ENCODE results near the gene ZC3H10.
A peak's percentile ranks its signal among the peaks of the same experiment; 100 is the strongest.
"Not testable (repeated sequence)": the region's sequence is repeated elsewhere in the genome, so short reads cannot be mapped to it uniquely, and the experiment has no call there.

The ZC3H10 gene

GRCh38 chr12:56117778-56118687, at the start of gene ZC3H10:
Gene ZC3H10 (plus strand): TSS chr12:56118266. CDS start chr12:56120563, 2,297 bp downstream.
- peak; percentile 97 for DNase-seq (ENCODE audit: low read depth)

DNA sequence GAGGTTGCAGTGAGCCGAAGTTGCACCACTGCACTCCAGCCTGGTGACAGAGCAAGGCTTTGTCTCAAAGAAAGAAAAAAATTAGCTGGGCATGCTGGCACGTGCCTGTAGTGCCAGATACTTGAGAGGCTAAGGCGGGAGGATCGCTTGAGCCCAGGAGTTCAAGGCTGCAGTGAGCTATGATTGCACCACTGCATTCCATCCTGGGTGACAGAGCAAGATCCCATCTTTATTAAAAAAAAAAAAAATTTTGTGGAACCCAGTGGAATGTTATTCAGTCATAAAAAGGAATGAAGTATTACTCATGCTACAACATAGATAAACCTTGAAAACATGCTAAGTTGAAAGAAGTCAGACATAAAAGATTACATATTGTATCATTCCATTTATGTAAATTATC, 46.4 kb upstream of the ZC3H10 start:
- DNase-seq (ENCODE audit: low read depth) = no peak

DNA sequence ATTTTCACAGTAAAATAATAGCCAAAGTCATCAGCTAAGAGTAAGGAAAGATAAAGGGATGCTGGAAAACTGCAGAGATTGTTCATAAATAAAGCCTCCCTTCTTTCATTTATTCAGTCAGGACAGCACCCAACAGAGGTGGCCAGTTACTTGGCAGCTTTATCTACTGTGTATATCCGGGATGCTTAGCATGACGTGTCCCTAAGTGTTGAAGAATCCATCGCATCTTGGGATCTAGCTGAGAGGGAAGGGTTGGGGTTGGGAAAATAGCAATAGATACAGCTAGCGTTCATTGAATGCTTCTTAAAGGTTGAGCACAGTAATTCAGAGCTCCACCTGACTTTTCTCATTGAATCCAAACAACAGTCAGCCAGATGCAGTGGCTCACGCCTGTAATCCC, 43.7 kb upstream of the ZC3H10 start:
- no peak for DNase-seq (ENCODE audit: low read depth)

DNA sequence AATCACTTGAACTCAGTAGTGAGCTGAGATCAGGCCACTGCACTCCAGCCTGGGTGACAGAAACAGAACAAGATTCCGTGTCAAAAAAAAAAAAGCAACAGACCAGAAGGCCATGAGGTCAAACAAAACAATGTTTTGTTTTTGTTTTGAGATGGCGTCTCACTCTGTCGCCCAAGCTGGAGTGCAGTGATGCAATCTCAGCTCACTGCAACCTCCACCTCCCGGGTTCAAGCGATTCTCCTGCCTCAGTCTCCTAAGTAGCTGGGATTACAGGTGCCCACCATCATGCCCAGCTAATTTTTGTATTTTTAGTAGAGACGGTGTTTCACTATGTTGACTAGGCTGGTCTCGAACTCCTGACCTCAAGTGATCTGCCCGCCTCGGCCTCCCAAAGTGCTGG, 40.1 kb upstream of the ZC3H10 start:
- not testable (repeated sequence) for DNase-seq (ENCODE audit: low read depth)

GRCh38 chr12:56078427-56078826, 39.6 kb upstream of the ZC3H10 start:
- no peak for DNase-seq (ENCODE audit: low read depth)

DNA sequence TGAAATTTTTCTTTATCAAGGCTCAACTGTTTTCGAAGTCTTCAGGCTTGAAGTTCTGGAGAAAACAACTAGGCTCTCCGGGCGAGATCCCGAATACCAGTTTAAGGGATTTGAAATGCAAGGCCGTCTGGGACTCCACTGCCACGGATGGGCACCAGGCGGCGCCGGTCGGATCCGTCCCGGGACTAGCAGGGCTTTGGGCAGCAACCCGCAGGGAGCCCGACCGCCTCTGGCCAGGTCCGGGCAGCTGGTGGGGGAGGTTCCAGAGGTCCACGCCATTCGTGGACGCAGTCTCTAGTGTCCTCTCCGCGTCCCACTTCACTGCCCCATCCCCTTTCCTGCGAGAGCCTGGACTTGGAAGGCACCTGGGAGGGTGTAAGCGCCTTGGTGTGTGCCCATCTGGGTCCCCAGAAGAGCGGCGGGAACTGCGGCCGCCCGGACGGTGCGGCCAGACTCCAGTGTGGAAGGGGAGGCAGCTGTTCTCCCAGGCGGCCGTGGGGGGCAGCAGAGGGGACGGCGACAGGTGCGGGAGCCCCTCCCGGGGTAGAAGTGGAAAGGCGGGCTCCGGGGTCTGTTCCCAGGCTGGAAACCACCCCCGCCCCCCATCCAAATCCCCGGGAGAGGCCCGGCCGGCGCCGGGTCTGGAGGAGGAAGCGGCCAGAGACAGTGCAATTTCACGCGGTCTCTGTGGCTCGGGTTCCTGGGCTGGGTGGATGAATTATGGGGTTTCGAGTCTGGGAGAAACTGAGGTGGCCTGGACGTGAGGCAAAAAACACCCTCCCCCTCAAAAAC, 38.9 kb upstream of the ZC3H10 start:
- DNase-seq (ENCODE audit: low read depth) = peak; percentile 30

DNA sequence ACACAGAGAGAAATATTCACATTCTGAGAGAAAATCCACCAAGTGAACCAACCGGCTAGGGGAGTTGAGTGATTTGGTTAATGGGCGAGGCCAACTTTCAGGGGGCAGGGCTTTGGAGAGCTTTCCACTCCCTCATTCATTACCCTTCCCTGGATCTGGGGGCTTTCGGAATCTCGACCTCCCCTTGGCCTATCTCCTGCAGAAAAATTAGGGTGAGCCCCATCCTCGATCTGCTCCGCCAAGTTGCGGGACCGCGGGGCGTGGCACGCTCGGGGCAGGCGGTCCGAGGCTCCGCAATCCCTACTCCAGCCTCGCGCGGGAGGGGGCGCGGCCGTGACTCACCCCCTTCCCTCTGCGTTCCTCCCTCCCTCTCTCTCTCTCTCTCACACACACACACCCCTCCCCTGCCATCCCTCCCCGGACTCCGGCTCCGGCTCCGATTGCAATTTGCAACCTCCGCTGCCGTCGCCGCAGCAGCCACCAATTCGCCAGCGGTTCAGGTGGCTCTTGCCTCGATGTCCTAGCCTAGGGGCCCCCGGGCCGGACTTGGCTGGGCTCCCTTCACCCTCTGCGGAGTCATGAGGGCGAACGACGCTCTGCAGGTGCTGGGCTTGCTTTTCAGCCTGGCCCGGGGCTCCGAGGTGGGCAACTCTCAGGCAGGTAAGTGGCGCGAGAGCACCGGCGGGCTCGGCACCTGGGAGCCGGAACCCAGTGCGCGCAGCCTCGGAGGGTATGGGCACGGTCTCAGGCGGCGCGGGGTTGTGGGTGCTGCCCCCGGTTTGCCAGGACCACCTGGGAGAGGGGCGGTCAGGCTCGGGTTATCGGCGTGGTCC, 38.1 kb upstream of the ZC3H10 start, which contains the start of gene ERBB3:
Gene ERBB3 (plus strand): TSS at position 443 of the 833 bp plus-strand sequence. CDS start 136 bp downstream, at position 579.
- DNase-seq (ENCODE audit: low read depth) = peak; percentile 35

DNA sequence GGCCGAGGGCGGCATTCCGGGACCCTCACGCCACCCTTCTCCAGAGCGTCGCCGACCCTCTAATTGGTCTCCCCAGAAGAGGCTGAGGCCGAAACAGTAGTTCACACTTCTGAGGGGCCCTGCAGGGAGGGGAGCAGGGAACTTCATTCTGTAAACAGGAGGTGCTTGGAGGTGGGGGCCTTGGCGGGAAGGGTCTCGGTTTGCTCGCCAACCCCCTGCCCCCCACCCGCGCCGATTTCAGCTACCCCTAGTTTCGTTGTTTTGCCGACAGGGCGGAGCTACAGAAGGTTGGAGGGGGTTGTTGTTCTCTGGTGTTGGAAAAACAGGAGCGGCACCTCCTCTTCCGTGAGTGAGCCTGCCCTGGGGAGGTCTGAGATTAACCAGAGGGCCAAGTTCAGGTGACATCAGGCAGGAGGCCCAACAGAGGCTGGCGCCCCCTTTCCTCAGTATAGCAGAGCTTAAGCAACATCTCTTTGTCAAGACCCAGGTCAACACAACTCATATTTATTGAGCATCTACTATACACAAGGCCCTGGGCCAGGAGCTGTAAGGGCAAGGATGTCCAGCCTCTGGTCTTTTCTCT, 37.4 kb upstream of the ZC3H10 start:
- DNase-seq (ENCODE audit: low read depth) = no peak

DNA sequence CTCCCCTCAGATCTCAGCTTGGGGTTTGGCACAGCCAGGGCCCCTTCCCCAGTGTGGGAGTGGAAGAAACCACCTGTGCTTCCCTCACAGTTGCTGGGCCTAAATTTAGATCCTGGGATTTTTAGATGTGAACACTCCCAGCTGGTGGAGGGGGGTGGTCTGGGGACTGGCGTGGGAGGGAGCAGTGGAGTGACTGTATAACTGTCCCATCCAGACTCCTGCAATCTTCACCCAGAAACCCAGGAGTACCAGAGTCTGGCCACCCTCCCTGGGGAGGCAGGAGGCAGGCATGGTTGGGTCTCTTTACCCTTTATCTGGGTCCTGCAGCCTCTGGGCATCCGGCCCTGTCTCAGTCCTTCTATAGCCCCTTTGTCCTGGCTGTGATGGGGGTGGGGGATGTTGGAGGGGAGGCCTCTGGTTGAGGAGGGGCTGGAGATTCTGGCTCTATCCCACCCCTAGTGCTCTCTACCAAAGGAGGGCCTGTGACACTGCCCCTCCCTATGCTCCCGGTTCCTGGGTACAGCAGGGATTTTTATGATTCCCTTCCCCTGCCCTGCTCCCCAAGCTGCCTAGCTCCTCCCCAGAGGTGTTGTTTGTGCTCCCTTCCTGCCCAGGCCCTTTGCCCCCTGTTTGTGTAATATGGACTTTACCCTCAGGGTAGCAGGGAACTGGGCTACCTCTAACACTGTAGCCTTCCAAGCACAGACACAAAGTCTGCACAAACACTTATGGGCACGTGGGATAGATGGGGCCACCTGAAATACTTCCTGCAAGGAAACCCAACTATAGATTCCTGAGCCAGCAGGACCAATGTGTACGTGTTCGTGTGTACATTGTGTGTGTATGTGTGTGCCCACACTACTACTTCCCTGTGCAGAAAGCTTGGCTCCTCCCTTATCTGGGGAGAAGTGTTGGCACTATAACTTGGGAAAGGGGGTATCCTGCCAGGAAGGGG, 36.4 kb upstream of the ZC3H10 start:
- DNase-seq (ENCODE audit: low read depth) = no peak

DNA sequence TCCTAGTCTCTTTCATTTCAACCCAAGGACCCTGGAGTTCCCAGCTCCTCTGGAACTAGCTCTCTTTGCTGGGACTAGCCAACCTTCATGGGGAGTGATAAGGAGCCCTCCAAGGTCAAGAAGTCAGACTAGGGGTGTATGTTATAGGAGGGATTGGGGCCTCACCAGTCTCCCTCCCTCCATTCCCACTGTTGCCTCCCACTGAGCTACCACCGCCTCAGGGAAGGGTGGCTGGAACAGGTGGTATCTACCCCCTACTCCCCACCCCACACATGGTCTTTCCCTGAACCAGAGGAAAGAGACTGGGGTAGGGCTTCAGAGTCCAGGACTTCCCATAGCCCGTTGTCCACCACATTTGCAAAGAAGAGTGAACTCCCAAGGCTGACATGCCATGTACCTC, 35.7 kb upstream of the ZC3H10 start:
- DNase-seq (ENCODE audit: low read depth) = no peak

GRCh38 chr12:56082967-56083366, 35.1 kb upstream of the ZC3H10 start:
- no peak for DNase-seq (ENCODE audit: low read depth)

DNA sequence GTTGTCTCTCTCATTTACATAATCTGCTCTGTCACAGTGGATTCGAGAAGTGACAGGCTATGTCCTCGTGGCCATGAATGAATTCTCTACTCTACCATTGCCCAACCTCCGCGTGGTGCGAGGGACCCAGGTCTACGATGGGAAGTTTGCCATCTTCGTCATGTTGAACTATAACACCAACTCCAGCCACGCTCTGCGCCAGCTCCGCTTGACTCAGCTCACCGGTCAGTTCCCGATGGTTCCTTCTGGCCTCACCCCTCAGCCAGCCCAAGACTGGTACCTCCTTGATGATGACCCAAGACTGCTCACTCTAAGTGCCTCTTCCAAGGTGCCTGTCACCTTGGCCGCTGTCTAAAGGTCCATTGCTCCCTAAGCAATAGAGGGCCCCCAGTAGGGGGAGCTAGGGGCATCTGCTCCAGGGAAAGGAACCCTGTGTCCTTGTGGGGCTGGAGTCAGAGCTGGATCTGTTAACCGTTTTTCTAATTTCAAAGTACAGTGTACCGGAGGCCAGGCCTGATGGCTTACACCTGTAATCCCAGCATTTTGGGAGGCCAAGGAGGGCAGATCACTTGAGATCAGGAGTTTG, 33.0 kb upstream of the ZC3H10 start:
- DNase-seq (ENCODE audit: low read depth) = no peak

DNA sequence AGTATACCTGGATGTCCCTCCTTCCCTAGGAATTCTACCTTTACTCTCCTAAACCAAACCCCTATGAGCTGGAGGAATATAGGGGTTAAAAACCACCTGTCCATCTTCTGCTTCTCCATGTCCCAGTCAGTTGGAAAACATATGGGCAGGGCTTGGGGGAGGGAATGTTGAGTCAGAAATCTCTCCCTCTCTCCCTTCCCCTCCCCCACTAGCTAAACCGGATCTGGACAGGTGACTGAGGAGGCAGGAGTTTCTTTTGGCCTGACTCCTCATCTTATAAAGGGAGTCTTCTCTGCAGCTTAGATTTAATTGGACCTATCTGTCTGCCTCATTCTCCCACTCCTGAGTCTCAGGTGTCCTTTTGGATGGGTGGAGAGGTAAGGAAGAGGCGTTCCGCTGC, 32.0 kb upstream of the ZC3H10 start:
- DNase-seq (ENCODE audit: low read depth) = no peak

DNA sequence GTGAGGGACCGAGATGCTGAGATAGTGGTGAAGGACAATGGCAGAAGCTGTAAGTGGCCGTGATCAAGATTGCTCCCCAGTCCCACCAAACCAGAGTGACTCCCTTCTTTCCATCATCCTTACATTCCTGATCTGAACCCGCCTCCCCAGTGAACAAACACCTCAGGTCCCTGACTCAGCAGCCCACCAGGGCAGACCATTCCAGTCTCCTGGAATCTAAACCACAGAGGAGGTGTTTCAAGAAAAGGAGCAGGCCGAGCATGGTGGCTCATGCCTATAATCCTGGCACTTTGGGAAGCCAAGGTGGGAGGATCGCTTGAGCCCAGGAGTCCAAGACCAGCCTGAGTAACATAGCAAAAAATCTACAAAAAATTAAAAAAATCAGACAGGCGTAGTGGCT, 31.5 kb upstream of the ZC3H10 start:
- no peak for DNase-seq (ENCODE audit: low read depth)

- no peak for DNase-seq (ENCODE audit: low read depth)
These were observed 30.8 kb upstream of the ZC3H10 start for GRCh38 chr12:56087220-56087619.

DNA sequence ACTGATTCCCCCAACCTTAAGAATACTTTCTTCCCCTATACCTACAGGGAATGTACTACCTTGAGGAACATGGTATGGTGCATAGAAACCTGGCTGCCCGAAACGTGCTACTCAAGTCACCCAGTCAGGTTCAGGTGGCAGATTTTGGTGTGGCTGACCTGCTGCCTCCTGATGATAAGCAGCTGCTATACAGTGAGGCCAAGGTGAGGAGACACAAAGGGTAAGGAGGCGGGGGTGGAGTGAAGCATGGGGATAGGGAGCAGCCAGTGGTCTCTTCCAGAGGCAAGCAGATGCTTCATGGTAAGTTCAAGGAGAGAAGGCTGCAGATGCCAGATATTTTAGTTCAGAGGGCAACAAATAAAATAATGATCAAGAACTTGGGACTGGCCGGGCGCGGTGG, 20.3 kb upstream of the ZC3H10 start:
- no peak for DNase-seq (ENCODE audit: low read depth)

DNA sequence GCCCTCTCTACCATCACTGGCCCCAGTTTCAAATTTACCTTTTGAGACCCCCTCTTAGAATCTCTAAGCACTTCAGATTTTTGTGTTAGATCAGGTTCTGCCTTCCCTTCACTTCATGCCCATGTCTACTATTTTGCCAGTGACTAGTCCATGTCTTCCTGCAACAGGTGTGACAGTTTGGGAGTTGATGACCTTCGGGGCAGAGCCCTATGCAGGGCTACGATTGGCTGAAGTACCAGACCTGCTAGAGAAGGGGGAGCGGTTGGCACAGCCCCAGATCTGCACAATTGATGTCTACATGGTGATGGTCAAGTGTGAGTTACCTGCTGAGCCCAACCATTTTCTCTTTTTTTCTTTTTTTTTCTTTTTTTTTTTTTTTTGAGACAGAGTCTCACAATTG, 19.5 kb upstream of the ZC3H10 start:
- DNase-seq (ENCODE audit: low read depth) = no peak

GRCh38 chr12:56099787-56100186, 18.3 kb upstream of the ZC3H10 start:
- no peak for DNase-seq (ENCODE audit: low read depth)

DNA sequence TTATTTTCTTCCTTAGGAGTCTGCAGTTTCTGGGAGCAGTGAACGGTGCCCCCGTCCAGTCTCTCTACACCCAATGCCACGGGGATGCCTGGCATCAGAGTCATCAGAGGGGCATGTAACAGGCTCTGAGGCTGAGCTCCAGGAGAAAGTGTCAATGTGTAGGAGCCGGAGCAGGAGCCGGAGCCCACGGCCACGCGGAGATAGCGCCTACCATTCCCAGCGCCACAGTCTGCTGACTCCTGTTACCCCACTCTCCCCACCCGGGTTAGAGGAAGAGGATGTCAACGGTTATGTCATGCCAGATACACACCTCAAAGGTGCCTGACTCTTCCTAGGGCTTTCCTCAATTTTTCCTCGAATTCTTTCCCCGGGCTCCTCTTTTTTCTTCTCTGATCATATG, 17.0 kb upstream of the ZC3H10 start:
- DNase-seq (ENCODE audit: low read depth) = no peak

DNA sequence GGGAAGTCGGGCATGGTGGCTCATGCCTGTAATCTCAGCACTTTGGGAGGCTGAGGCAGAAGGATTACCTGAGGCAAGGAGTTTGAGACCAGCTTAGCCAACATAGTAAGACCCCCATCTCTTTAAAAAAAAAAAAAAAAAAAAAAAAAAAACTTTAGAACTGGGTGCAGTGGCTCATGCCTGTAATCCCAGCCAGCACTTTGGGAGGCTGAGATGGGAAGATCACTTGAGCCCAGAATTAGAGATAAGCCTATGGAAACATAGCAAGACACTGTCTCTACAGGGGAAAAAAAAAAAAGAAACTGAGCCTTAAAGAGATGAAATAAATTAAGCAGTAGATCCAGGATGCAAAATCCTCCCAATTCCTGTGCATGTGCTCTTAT, 15.4 kb upstream of the ZC3H10 start:
- no peak for DNase-seq (ENCODE audit: low read depth)

All from non-pigmented ciliary epithelial cell (primary cell).